GM19099 (cell line): ENCODE measurements around the gene PPP4C.

Experiments used
- POLR2A ChIP-seq: IDR thresholded peaks from 3 replicates; pipeline ENCODE4 v1.6.1; 2011; ENCODE audit warnings: low read depth; ENCODE audit not compliant: insufficient read length; ENCODE audit errors: extremely low read depth

The PPP4C gene

DNA sequence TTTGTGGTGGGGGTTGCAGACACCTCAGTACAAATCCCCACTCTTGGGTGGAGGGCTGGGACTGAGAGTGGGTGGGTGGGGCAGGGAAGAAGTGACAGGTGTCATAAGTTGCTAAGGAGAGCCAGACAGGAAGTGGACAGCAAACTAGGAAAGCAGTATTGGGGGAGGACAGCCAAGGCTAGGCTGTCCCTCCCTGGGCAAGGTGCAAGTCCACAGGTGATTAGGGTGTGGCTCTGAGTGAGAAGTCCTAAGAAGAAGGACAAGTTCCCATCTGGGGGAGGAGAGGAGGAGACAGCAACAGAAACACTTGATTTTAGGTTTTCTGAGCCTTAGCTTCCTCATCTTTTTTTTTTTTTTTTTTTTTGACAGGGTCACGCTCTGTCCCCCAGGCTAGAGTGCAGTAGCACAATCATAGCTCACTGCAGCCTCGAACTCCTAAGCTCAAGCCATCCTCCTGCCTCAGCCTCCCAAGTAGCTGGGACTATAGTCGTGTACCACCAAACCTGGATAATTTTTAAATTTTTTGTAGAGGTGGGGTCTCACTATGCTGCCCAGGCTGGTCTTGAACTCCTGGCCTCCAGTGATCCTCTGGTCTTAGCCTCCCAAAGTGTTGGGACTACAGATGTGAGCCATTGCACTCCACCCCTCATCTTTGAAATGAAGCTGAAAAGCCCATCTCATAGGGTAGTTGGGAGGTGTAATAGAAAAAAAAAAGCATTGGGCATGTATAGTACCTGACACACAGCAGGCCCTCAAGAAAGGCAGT, 44.7 kb downstream of the PPP4C start:
- TF ChIP-seq POLR2A = no peak

DNA sequence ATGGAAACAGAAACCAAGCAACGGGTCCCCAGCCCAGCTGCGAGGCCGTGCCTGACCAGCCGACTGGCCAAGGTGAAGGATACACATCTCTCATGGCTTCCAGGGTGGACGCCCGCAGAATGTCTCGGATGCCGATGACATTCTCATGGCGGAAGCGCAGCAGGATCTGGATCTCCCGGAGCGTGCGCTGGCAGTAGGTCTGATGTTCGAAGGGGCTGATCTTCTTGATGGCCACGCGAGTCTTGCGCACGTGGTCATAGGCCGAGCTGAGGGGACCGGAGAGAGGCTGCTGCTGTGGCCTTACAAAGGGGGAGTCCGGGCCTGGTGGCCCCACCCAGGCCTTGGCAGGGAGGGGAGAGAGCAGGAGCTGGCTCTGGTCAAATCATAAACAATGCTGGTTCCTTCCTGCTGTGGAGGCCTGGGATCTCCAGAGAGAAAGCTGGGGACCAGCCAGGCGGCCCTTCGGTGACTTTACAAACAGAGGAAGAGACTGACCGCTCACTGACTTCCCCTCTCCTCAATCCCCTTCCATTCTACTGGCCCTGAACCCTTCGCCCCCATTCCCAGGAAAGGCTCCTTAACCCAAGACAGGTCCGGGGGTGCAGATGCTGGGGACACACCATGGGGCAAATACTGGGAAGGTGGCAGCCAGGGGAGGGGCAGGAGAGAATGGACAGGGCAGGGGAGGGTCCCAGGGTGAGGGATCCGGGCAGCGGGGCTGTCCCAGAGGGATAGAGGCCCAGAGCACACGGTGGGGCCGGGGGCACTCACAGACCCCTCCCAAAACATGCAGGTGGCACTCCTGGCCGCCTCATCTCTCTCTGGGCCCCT, 46.2 kb downstream of the PPP4C start:
- no peak for TF ChIP-seq POLR2A

DNA sequence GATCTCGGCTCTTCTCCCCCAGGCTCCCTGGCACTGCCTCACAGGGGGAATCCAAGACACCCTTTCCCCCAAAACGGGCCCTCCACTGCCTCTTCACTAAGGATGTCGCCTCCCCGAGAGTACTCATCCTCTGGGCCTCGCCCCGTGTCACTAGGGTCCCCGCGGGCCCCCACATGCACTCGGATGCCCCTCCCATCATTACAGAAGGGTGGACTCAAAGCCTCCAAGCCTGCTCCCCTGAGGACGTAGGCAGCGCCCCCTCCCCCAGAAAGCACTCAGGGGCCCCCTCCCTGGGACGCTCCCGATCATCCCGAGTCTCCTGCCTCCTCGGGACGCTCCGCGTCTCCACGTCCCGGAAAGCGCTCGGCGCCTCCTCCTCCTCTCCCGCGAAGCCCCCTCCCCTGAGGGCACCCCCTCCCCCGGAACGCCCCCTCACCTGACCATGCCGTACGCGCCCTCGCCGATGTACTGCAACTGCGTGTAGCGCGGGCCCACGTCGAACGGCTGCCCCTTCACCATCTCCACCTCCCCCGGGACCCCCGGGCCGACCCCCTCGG, 46.9 kb downstream of the PPP4C start:
- no peak for TF ChIP-seq POLR2A

DNA sequence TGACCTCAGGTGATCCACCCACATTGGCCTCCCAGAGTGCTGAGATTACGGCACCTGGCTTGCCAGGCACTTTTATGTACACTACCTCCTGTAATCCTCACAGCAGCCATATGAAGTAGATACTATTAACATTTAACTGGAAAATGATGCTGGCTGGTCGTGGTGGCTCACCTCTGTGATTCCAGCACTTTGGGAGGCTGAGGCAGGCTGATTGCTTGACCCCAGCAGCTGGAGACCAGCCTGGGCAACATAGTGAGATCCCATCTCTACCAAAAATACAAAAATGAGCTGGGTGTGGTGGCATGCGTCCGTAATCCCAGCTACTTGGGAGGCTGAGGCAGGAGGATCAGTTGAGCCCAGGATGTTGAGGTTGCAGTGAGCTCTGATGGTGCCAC, 49.2 kb downstream of the PPP4C start:
- TF ChIP-seq POLR2A = no peak

- no peak for TF ChIP-seq POLR2A
Measured at GRCh38 chr16:30127993-30128392, 52.2 kb downstream of the PPP4C start.

DNA sequence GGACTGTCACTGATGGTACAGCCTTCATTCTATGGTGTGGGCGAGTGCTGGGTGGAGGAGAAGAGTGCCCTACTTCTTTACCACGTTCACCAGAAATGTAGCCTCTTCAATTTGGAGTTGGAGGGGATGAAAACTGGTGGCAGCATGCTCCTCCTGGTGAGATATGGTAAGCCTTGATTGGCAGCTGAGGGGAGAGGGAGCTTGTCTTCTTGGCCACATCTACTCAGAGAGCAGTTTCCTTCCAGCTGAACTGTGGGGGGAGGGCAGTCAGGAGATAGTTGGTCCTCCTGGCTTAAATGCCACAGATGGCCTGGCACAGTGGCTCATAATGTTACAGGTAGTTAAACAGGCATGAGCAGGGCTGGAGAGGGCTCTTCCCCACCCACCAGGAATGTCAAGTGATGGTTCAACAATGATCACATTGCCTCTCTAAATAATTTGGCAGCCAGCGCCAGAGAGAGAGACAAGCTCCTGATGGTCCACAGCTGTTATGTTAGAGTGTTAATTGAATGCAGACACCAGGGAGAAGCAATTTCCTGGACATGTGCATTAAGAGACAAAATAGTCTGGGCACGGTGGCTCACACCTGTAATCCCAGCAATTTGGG, 56.2 kb downstream of the PPP4C start:
- no peak for TF ChIP-seq POLR2A

GRCh38 chr16:30132591-30132990, 56.8 kb downstream of the PPP4C start:
- no peak for TF ChIP-seq POLR2A
